ENCODE data around the gene MLH1.
"Not testable (repeated sequence)": the region's sequence is repeated elsewhere in the genome, so short reads cannot be mapped to it uniquely, and the experiment has no call there.

The MLH1 gene

DNA sequence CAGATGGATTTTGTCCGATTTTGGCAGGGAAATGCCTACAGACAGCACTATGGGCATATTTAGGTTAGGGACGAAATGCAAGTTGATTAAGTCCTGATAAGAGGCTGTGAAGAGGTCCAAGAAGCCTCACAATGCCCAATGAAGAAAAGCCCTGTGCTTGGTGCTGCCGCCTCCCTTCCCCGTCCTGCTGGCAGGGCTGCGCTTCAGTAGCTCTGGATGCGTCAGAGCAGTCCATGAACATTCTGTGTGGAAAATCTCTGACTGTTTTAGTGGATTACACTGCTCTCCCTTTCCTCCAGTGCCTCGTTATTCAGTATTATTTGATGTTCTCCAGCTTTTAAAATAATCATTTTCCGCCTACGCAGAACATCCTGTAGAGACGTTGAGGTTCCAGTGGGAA lies 39.6 kb downstream of the MLH1 start:
- no peak for DNase-seq (ENCODE audit: low read depth in 3 of 3)

GRCh38 chr3:37037352-37037751 lies 44.0 kb downstream of the MLH1 start:
- DNase-seq (ENCODE audit: low read depth in 3 of 3), result no peak

DNA sequence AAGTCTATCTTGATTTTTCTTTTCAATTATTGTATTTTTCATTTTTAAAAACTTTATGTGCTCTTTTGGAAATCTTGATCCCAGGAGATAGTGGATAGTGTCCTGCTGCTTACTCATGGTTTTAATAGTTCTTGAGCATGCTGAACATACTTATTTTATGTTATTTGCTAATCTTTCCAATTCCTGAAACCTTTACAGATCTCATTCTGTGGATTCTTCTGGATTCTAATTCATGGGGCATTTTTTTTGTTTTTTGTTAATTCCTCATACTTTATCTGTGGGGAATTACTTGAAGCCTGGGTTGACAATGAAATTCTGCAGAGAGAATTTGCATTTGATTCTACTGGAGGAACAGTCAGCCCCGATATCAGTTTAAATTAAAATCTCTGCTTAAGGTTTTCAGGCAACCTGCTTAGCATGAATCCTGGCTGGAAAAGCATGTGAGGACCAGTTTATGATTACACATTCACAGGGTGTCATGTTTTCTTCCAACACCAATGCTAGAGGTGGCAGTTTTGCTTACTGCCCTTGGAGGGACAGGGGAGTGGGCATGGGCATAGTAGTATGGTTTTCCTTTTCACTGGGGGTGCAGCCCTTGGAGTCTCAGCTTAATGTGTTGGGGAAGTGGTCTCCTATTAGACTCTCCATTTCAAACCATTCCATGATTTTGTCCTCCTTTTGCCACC lies 46.0 kb downstream of the MLH1 start:
- no peak for DNase-seq (ENCODE audit: low read depth in 3 of 3)

- no peak for DNase-seq (ENCODE audit: low read depth in 3 of 3)
These were observed 46.9 kb downstream of the MLH1 start for GRCh38 chr3:37040231-37040630.

DNA sequence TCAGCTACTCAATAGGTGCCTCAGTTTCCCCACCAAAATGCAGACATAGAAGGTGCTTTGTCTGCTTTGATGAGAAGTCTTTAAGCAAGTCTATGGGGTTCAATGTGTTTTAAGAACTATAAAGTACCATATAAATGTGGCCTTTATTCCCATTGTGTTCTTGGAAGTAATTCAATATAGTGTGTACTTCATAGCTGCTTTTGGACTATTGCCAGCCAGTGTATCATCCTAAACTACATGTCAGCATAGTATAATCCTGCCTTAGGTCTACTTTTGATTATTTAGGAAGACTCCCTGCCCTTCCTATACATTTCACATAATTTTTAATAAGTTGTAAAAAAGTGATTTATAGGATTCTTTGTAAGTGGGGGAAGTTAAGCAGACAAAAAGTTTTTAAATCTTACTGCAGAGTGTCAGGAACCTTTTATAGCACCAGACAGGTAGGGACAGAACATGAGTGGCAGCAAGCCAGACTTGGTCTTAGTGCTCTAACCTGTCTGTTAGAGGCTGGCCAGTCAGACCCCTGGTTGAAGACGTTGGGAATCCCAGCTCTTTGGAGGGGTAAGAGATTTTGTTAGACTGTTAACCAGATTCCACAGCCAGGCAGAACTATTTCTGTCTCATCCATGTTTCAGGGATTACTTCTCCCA lies 48.4 kb downstream of the MLH1 start:
- no peak for DNase-seq (ENCODE audit: low read depth in 3 of 3)

DNA sequence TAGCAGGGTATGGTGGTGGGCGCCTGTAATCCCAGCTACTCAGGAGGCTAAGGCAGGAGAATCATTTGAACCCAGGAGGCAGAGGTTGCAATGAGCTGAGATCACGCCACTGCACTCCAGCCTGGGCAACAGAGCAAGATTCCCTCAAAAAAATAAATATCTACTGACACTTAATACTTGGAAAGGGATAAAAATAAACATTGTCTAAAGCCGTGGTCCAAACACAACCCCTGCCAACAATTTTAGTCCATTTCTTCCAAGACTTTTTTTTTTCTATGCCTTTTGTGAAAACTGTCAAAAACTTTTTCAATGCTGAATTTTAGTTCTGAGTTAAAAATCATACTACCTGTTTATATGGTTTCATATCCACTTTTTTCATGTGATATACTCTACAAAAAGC lies 49.4 kb downstream of the MLH1 start:
- DNase-seq (ENCODE audit: low read depth in 3 of 3), result not testable (repeated sequence)

DNA sequence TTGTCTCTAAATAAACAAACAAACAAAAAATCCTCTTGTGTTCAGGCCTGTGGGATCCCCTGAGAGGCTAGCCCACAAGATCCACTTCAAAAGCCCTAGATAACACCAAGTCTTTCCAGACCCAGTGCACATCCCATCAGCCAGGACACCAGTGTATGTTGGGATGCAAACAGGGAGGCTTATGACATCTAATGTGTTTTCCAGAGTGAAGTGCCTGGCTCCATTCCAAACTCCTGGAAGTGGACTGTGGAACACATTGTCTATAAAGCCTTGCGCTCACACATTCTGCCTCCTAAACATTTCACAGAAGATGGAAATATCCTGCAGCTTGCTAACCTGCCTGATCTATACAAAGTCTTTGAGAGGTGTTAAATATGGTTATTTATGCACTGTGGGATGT lies 57.0 kb downstream of the MLH1 start:
- DNase-seq (ENCODE audit: low read depth in 3 of 3), result no peak

GRCh38 chr3:37052860-37053259 lies 59.5 kb downstream of the MLH1 start:
- no peak for DNase-seq (ENCODE audit: low read depth in 3 of 3)

DNA sequence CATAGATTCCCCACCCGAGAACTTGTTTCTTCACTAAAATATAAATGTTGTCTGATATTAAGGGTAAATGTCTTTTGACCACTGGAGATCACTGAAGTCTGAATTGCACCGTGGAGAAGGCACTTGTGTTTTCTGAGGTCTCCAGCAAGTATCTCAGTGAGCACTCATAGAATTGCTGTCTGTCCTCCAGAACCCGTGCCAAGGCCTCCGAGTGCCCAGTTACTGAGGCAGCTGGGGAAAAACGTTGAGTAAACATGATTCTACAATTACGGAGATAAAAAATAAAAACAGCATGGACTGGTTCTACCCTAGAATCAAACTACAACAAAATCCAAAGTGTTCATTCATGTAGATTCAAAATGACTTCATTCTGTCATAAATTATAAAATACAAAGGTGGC lies 60.0 kb downstream of the MLH1 start:
- DNase-seq (ENCODE audit: low read depth in 3 of 3), result no peak

DNA sequence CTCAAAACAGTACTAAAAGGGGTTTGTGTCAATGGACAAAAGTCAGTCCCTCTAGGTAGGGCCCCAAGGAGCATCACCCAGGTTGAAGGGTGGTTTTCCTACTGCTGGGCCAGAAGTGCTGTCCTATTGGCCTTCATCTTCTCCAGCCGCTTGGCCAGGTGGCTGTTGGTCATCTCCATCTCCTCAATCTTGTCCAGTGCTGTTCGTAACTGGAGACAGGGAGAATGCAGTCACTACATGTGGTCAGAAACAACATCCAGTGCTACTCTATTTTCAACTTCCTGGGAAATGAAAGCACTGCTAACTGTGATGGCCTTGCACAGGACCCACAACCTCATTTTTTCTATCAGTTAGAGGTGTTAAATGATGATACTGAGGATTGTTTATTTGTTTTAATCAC lies 60.4 kb downstream of the MLH1 start:
- DNase-seq (ENCODE audit: low read depth in 3 of 3), result no peak

GRCh38 chr3:37054370-37054769 lies 61.1 kb downstream of the MLH1 start:
- no peak for DNase-seq (ENCODE audit: low read depth in 3 of 3)

DNA sequence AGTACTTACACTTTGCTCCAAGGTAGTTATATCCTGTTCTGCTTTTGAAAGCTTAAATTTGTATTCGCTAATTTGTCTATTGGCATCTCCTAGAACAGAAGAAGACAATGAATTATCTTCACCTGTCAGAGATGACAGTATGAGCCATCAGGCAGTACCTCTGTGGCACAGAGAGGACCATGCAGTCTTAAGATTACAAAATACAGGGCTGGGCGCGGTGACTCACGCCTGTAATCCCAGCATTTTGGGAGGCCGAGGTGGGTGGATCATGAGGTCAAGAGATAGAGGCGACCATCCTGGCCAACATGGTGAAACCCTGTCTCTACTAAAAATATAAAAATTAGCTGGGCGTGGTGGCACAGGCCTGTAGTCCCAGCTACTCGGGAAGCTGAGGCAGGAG lies 61.8 kb downstream of the MLH1 start:
- DNase-seq (ENCODE audit: low read depth in 3 of 3), result not testable (repeated sequence)

GRCh38 chr3:37056826-37057225 lies 63.5 kb downstream of the MLH1 start:
- no peak for DNase-seq (ENCODE audit: low read depth in 3 of 3)

- no peak for DNase-seq (ENCODE audit: low read depth in 3 of 3)
These were observed 64.8 kb downstream of the MLH1 start for GRCh38 chr3:37058117-37058516.

GRCh38 chr3:37064747-37065146 lies 71.4 kb downstream of the MLH1 start:
- no peak for DNase-seq (ENCODE audit: low read depth in 3 of 3)

DNA sequence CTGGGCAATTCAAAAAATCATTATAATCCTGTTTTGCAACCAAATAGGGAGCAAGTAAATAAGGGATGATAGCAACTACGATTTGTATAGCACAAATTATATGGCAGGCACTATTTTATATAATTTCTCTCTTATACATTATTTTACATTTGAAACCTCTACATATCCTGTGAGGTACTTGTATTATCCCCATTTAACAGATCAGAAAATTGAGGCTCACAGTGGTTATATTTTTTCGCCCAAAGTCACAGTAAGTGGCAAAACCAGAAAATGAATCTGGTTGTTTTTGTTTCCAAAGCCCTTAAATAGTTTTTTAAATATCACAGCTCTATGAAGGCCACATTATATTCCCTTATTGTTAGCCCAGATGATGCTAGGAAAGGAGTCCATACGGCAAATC lies 74.3 kb downstream of the MLH1 start:
- DNase-seq (ENCODE audit: low read depth in 3 of 3), result no peak

DNA sequence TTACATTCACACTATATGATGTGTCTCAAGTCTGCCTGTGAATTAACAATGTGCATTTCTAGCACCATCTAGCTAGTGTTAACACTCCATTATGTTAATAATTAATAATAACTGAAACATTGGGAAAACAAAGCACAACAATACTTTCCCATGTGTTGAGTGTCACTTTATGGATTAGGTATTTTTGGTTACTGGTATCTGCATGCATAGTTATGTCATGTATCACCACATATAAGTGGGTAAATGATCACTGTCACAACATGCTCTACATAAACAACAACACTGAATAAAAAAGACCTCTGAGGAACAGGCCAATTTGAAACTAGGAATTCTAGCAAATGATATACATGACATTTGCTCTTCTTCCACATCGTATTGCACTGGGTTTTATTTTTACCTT lies 74.7 kb downstream of the MLH1 start:
- DNase-seq (ENCODE audit: low read depth in 3 of 3), result no peak

DNA sequence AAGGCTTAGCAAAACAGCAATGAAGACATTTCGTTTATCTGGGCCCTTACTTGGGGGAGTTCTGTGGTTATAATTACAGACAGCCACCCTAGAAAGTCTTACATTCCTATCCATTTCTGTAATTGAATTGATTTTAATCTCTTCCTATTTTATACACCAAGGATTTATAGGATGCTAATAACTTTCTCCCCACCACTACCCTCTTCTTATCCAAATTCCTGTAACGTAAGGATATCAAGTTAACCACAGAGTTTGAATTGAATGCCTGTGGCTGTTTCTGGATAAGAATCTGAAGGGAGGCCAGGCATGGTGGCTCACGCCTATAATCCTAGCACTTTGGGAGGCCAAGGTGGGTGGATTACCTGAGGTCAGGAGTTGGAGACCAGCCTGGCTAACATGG lies 78.6 kb downstream of the MLH1 start:
- no peak for DNase-seq (ENCODE audit: low read depth in 3 of 3)

DNA sequence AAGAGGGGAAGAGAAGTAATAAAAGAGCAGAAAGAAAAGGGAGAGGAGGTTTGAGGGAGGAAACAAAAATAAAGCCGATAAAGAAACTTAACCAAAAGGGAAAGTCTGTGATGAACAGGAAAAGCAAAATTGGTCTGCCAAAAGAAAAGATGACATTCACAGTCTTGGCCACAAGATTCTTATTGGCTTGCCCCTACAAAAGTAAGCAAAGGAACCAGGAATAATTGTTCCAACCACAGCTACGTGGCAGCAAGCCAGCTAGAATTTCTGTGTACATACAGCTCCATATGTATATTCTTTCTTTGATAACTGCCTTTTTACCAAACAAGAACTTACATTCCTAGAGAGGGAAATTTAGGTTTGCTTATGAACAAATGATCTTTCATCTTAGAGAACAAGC lies 79.6 kb downstream of the MLH1 start:
- peak in 1 of 3 experiments; percentile 27 for DNase-seq (ENCODE audit: low read depth in 3 of 3)

GRCh38 chr3:37074178-37074577 lies 80.9 kb downstream of the MLH1 start:
- no peak for DNase-seq (ENCODE audit: low read depth in 3 of 3)

- no peak for DNase-seq (ENCODE audit: low read depth in 3 of 3)
These were observed 82.6 kb downstream of the MLH1 start for GRCh38 chr3:37075955-37076354.

- DNase-seq (ENCODE audit: low read depth in 3 of 3), result no peak
These were observed 89.0 kb downstream of the MLH1 start for GRCh38 chr3:37082317-37082716.

DNA sequence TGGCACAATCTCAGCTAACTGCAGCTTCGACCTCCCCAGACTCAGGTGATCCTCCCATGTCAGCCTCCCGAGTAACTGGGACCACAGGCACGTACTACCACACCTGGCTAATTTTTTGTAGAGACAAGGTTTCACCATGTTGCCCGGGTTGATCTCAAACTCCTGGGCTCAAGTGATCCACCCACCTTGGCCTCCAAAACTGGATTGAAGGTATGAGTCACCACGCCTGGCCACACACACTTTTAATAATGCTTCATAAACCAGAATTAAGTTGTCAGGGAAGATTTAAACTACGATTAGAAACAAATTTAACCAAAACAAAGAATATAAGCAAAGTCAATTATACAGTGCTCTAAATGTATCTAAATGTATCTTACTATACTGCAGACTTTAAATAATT lies 93.6 kb downstream of the MLH1 start:
- DNase-seq (ENCODE audit: low read depth in 3 of 3), result no peak

- DNase-seq (ENCODE audit: low read depth in 3 of 3), result no peak
These were observed 94.6 kb downstream of the MLH1 start for GRCh38 chr3:37087870-37088269.
